ENCODE measurements around the gene ZNF436. TPM values are rescaled to one million over a fixed set of nuclear protein-coding genes. Genes with fewer than 3 reads are reported as not detected.

ZNF436 gene
- total RNA-seq, 1 donor from 2014 or later, result 10.9 TPM

- H3K27ac ChIP-seq, result no peak overlapping the region
- TF ChIP-seq CTCF (IDR thresholded peaks at IDR 0.05), result no peak
- no peak for DNase-seq
- H3K9me3 ChIP-seq, result no peaks in the 10 kb centered on the region
- no peak for ATAC-seq
- H3K4me1 ChIP-seq, result peaks cover 25% of the 10 kb centered on the region
- no peak overlapping the region for H3K4me3 ChIP-seq
- no peaks in the 10 kb centered on the region for H3K27me3 ChIP-seq
- intact Hi-C loops (cut with DNase I), result no loop called here
- peaks cover 15% of the 10 kb centered on the region for H3K36me3 ChIP-seq
Observed at GRCh38 chr1:23407016-23407630, 37.5 kb upstream of the ZNF436 start.

GRCh38 chr1:23405946-23406345 lies 36.3 kb upstream of the ZNF436 start:
- DNase-seq (no peak), ATAC-seq (no peak)
- Histone ChIP-seq H3K4me1 (peaks cover 27% of the 10 kb centered on the region), H3K27me3 (no peaks in the 10 kb centered on the region), H3K4me3 (no peak overlapping the region), H3K36me3 (peaks cover 15% of the 10 kb centered on the region), H3K9me3 (no peaks in the 10 kb centered on the region), H3K27ac (no peak overlapping the region)
- intact Hi-C loops (cut with DNase I), result no loop called here
- no peak for TF ChIP-seq CTCF (IDR thresholded peaks at IDR 0.05)

DNA sequence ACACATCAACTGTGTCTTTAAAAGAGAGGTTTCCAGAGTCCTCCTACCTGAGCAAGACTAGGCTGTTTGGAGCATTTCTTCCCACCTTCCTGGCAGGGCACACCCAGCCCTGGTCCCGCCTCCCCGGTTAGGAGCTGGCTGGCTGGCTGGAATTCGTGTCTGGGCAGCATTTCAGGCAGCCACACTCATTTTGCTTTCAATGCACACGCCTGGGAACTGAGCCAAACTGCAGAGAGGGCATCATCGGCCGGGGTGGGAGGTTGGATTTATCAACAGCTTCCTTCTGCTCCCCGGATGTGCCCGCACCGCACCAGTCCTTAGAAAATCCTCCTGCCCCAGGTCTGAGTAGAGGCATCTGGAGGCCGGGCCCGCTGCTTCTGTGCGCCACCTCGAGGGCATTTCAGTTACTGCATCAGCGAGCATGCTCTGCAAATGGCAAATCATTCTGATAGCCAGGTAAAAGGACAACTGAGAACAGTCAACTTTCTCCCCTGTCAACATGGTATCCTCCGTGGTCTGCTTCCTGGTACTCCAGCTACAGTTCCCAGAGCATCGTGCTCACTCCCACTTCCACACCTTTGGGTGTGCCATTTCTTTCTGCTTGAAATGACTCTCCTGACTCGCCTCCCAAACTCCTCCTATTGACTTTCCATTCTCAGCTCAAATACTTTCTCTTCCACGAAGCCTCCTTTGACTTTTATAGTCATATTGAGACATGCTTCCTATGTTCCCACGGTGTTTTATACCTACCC lies 34.3 kb upstream of the ZNF436 start:
- TF ChIP-seq CTCF (IDR thresholded peaks at IDR 0.05), result peak; percentile 94
- Histone ChIP-seq H3K36me3 (peaks cover 14% of the 10 kb centered on the region), H3K4me3 (no peak overlapping the region), H3K27ac (peak overlapping the region; percentile 31), H3K4me1 (peaks cover 30% of the 10 kb centered on the region), H3K27me3 (no peaks in the 10 kb centered on the region), H3K9me3 (no peaks in the 10 kb centered on the region)
- intact Hi-C loops (cut with DNase I), result no loop called here
- ATAC-seq (peak; percentile 94), DNase-seq (peak; percentile 92)

DNA sequence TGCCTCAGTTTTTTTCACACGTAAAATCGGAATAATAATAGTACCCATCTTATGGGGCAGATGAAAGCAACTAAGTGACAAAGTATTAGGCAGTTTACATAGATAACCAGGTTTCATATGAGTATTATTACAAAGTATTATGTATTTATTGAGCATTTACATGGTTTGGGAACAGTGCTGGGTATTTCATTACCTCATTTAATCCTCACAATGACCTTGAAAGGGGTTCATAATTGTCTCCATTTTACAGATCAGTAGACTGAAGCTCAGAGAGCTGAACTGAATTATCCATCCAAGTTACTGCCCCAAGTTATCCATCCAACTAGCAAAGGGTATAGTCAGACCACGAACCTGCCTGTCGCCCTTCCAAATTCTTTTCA lies 33.7 kb upstream of the ZNF436 start:
- Histone ChIP-seq H3K27ac (peak overlapping the region; percentile 47), H3K4me1 (peaks cover 30% of the 10 kb centered on the region), H3K27me3 (no peaks in the 10 kb centered on the region), H3K9me3 (no peaks in the 10 kb centered on the region), H3K4me3 (no peak overlapping the region), H3K36me3 (peaks cover 8% of the 10 kb centered on the region)
- DNase-seq (no peak), ATAC-seq (no peak)
- intact Hi-C loops (cut with DNase I), result no loop called here
- TF ChIP-seq CTCF (IDR thresholded peaks at IDR 0.05), result no peak

DNA sequence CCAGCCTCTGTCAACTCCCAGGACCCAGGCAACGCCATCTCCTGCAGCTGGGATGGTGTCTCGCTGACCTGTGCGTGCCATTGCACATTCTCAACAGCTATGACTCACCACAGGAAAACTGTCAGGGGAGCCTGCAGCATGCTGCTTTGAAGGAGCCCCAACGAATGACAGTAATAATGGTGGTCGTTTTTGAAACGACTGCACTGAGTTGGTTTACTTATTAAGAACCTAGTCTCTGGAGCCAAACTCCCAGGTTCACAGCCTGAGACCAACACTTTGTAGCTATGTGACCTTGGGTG lies 33.4 kb upstream of the ZNF436 start:
- no peaks in the 10 kb centered on the region for H3K27me3 ChIP-seq
- H3K27ac ChIP-seq, result peak overlapping the region; percentile 47
- no peaks in the 10 kb centered on the region for H3K9me3 ChIP-seq
- no peak for TF ChIP-seq CTCF (IDR thresholded peaks at IDR 0.05)
- no peak overlapping the region for H3K4me3 ChIP-seq
- ATAC-seq, result peak; percentile 8
- DNase-seq, result no peak
- intact Hi-C loops (cut with DNase I), result no loop called here
- peaks cover 30% of the 10 kb centered on the region for H3K4me1 ChIP-seq
- peaks cover 6% of the 10 kb centered on the region for H3K36me3 ChIP-seq
